Thyroid gland (tissue), 4 donors: ENCODE measurements around the gene TCERG1L. TPM values are rescaled to one million over a fixed set of nuclear protein-coding genes. Genes with fewer than 3 reads are reported as not detected.

Experiments used
- DNase-seq, 2 donors: peaks; one replicate each; pipeline ENCODE4 v3.0.0-alpha.2; 2019
- H3K27ac ChIP-seq, 3 donors: fragments of 200-600 bp; sonication (generic); 1 replicate in 2 of 3; 2 replicates in 1 of 3; pipeline ENCODE4 v1.5.1; 2016 to 2019; ENCODE audit warnings: mild to moderate bottlenecking in 1 of 3, moderate library complexity in 1 of 3
- H3K27me3 ChIP-seq: fragments of 200-600 bp; sonication (generic); one replicate; pipeline ENCODE4 v1.5.1; 2019
- H3K36me3 ChIP-seq, 2 donors: fragments of 200-600 bp; sonication (generic); one replicate each; pipeline ENCODE4 v1.5.1; 2016 to 2019
- H3K4me1 ChIP-seq, 2 donors: fragments of 200-600 bp; sonication (generic); one replicate each; pipeline ENCODE4 v1.5.1; 2017 to 2019
- H3K4me3 ChIP-seq, 3 donors: fragments of 200-600 bp; sonication (generic); replicated peaks in 1 of 3; 1 replicate in 2 of 3; 2 replicates in 1 of 3; pipeline ENCODE4 v1.5.1; 2016; ENCODE audit warnings: mild to moderate bottlenecking in 1 of 3
- H3K9me3 ChIP-seq: fragments of 200-600 bp; sonication (generic); one replicate; pipeline ENCODE4 v1.5.1; 2017
- CTCF ChIP-seq, 6 experiments: fragments of 200-600 bp in 3 of 6; fragments of 450-650 bp in 3 of 6; sonication (generic) in 3 of 6; IDR thresholded peaks; one replicate each; pipeline ENCODE4 v1.5.1; 2016 to 2019; ENCODE audit warnings: antibody characterized with exemption in 6 of 6, mild to moderate bottlenecking in 2 of 6, inconsistent platforms in 1 of 6, moderate library complexity in 1 of 6
- POLR2A ChIP-seq, 2 donors: fragments of 450-650 bp; IDR thresholded peaks; one replicate each; pipeline ENCODE4 v1.6.1; 2017; ENCODE audit warnings: antibody characterized with exemption in 2 of 2, mild to moderate bottlenecking in 2 of 2, moderate library complexity in 1 of 2
- WGBS, 2 donors: methylation state at CpG; one replicate each; pipeline ENCODE4 v1.1.5; 2017; 5-methylcytosine and 5-hydroxymethylcytosine counted together
- intact Hi-C: fragments of 100-400 bp; cut with DNase I; formaldehyde crosslinking; loops from one replicate; pipeline ENCODE4 v1.15.1; 2023
- total RNA-seq, 4 donors: library from RNA; depleted of rRNA; stranded (reverse); fragments of >200 nt; gene quantifications; one replicate each; pipeline ENCODE4 v1.2.3, GENCODE V29; 2016

TCERG1L gene
- total RNA-seq, 4 donors from 2014 or later: 4.3 to 23.6 (median 8.2) TPM

GRCh38 chr10:131082991-131083481, 228.5 kb downstream of the TCERG1L start:
- H3K4me1 ChIP-seq: peaks cover 0 to 7% of the 10 kb centered on the region in 2 donors
- no peaks in the 10 kb centered on the region for H3K9me3 ChIP-seq
- H3K36me3 ChIP-seq: no peaks in the 10 kb centered on the region
- H3K4me3 ChIP-seq: no peak overlapping the region
- no peak for TF ChIP-seq POLR2A (IDR thresholded peaks at IDR 0.05)
- no peaks in the 10 kb centered on the region for H3K27me3 ChIP-seq
- H3K27ac ChIP-seq: no peak overlapping the region
- no peak for DNase-seq
- 68 to 84% methylated on average over 16 of the region's 16 CpGs for WGBS, 2 donors
- intact Hi-C loops: no loop called here

GRCh38 chr10:131082201-131082850, 229.2 kb downstream of the TCERG1L start:
- Histone ChIP-seq H3K27ac (no peak overlapping the region), H3K36me3 (no peaks in the 10 kb centered on the region), H3K4me3 (no peak overlapping the region), H3K9me3 (no peaks in the 10 kb centered on the region), H3K4me1 (peaks cover 0 to 7% of the 10 kb centered on the region in 2 donors), H3K27me3 (no peaks in the 10 kb centered on the region)
- 96% methylated on average over 6 to 13 of the region's 13 CpGs for whole genome bisulfite sequencing, 2 donors
- DNase-seq: no peak
- TF ChIP-seq POLR2A (IDR thresholded peaks at IDR 0.05) (no peak), CTCF (IDR thresholded peaks at IDR 0.05) (no peak)
- intact Hi-C loops: no loop called here

DNA sequence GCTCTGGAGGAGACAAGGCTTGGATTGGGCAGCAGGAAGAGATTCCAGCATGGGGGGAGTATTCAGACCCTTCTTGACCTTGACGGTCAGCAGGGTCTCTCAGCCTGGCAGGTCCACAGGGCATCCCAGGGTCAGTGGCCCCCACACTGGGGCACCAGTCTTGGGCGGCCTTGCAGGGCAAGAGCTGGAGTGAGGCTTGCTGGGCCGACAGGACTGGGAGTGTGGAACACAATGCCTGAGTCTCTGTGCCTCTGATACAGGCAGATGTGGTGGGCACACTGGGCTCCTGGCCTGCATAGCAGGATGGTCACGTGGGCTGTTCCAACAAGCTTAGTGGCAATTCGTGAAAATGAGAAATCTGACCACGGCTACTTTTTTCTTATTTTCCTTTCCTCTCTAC, 229.7 kb downstream of the TCERG1L start:
- H3K36me3 ChIP-seq: no peaks in the 10 kb centered on the region
- no peaks in the 10 kb centered on the region for H3K27me3 ChIP-seq
- H3K9me3 ChIP-seq: no peaks in the 10 kb centered on the region
- no peak overlapping the region for H3K4me3 ChIP-seq
- TF ChIP-seq CTCF (IDR thresholded peaks at IDR 0.05) (no peak), POLR2A (IDR thresholded peaks at IDR 0.05) (no peak)
- intact Hi-C loops: no loop called here
- no peak overlapping the region for H3K27ac ChIP-seq
- H3K4me1 ChIP-seq: peaks cover 0 to 7% of the 10 kb centered on the region in 2 donors
- 85 to 87% methylated on average over 5 to 6 of the region's 6 CpGs for WGBS, 2 donors
- DNase-seq: no peak

DNA sequence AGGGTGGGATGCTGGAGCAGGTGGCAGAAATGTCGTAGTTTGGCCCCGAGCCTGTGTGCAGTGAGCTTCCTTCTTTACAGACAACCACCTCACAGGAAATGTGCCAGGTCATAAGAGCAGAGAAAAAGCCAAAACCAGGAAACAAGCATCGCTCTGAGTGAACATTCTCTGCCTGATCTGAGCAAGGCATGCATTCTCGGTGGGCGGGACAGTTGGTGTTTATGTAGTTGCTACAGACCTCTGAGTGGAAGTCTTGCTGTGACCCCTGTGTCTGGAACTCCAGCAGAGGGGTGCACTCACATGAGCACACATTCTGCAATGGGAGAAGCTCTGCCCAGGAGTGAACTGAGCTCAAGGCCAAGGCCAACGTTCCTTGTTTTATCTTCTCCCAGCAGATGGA, 230.1 kb downstream of the TCERG1L start:
- Histone ChIP-seq H3K36me3 (no peaks in the 10 kb centered on the region), H3K27ac (no peak overlapping the region), H3K4me1 (peaks cover 0 to 7% of the 10 kb centered on the region in 2 donors), H3K27me3 (no peaks in the 10 kb centered on the region), H3K4me3 (no peak overlapping the region), H3K9me3 (no peaks in the 10 kb centered on the region)
- TF ChIP-seq CTCF (IDR thresholded peaks at IDR 0.05) (no peak), POLR2A (IDR thresholded peaks at IDR 0.05) (no peak)
- WGBS, 2 donors: 34 to 35% methylated on average over 6 of the region's 6 CpGs
- intact Hi-C loops: no loop called here
- DNase-seq: peak; percentile 9 to 11

DNA sequence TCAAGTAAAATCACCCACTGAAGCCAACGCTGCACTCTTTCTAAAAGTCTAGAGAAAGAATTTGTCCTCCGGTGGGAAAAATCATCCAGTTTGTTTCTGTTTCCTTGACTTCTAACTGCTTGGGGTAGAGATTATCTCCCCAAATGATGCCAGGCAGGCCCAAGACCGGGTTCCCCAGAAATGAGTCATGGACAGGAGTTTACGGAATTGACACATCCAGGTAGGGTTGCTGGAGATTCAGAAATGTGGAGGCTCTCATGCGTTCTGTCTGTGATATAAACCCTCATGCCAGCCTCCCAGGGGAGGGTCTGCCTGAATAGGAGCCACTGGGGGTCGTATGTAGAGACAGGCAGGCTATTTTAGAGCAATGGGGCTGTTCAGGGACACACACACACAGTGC, 230.9 kb downstream of the TCERG1L start:
- Histone ChIP-seq H3K27ac (no peak overlapping the region), H3K4me3 (no peak overlapping the region), H3K27me3 (no peaks in the 10 kb centered on the region), H3K9me3 (no peaks in the 10 kb centered on the region), H3K36me3 (no peaks in the 10 kb centered on the region), H3K4me1 (peaks cover 0 to 7% of the 10 kb centered on the region in 2 donors)
- 87 to 90% methylated on average over 6 of the region's 6 CpGs for WGBS, 2 donors
- TF ChIP-seq POLR2A (IDR thresholded peaks at IDR 0.05) (no peak), CTCF (IDR thresholded peaks at IDR 0.05) (no peak)
- DNase-seq: no peak
- intact Hi-C loops: no loop called here
